HCT116 (cell line): ENCODE measurements around the gene DPH1. TPM values are rescaled to one million over a fixed set of nuclear protein-coding genes. Genes with fewer than 3 reads are reported as not detected.

Experiments used
- ATAC-seq: fragments of 200-7000 bp; cut with Tn5 transposase; 2 replicates; pipeline ENCODE4 v1.9.1; 2020; ENCODE audit warnings: mild to moderate bottlenecking, moderate library complexity
- BruUV-seq: library from RNA; stranded (reverse); fragments of 400-500 nt; replicated peaks from 2 replicates; lab custom pipeline; 2021; lab: Mats Ljungman, UMichigan
- CTCF ChIA-PET: fragments of 300-600 bp; sonication (Branson Sonifier 250); formaldehyde crosslinking; loops from one replicate; lab custom pipeline; 2021; ENCODE audit warnings: antibody characterized with exemption; lab: Charles Lee
- POLR2A ChIA-PET: fragments of 300-600, 350-600 bp; sonication (Branson Sonifier 250); formaldehyde crosslinking; loops from one replicate; lab custom pipeline; 2021; ENCODE audit warnings: antibody characterized with exemption; lab: Charles Lee
- RAD21 ChIA-PET, 2 experiments: fragments of 300-600 bp; sonication (Branson Sonifier 250); formaldehyde crosslinking; loops; one replicate each; lab custom pipeline; 2023; ENCODE audit warnings: low total read pairs in 2 of 2; ENCODE audit not compliant: uncharacterized antibody in 2 of 2, unreplicated experiment in 2 of 2, low non-redundant PET in 1 of 2; lab: Charles Lee
- DNase-seq: peaks from one replicate; pipeline ENCODE4 v3.0.0-alpha.2; 2010; ENCODE audit warnings: low read depth, low spot score
- H2AFZ ChIP-seq: fragments of 200-600 bp; shearing (Covaris generic), sonication (generic); 2 replicates; pipeline ENCODE4 v1.6.1; 2017; ENCODE audit warnings: low read depth, mixed run types, mixed read lengths, antibody characterized with exemption, low read length; ENCODE audit not compliant: poor library complexity, severe bottlenecking
- H3K27ac ChIP-seq: 2 replicates; pipeline ENCODE4 v1.5.1; 2012; ENCODE audit warnings: low read depth, low read length
- H3K27me3 ChIP-seq: fragments of 200-600 bp; sonication (generic); 2 replicates; pipeline ENCODE4 v1.6.1; 2016; ENCODE audit warnings: mixed run types, low read length, mixed read lengths; ENCODE audit not compliant: insufficient read depth
- H3K36me3 ChIP-seq, 2 experiments: fragments of 200-500 bp in 1 of 2; fragments of 200-600 bp in 1 of 2; sonication (Bioruptor generic) in 1 of 2; sonication (generic) in 1 of 2; 2 replicates each; pipeline versions ENCODE4 v1.5.1 to v1.6.1; 2014 to 2016; ENCODE audit warnings: low read length in 2 of 2, inconsistent platforms in 1 of 2, mixed read lengths in 1 of 2, mixed run types in 1 of 2; ENCODE audit not compliant: insufficient read depth in 2 of 2, control insufficient read depth in 1 of 2
- H3K4me1 ChIP-seq, 2 experiments: fragments of 200-600 bp in 1 of 2; sonication (generic) in 1 of 2; 2 replicates each; pipeline versions ENCODE4 v1.5.1 to v1.6.1; 2012 to 2017; ENCODE audit warnings: low read length in 2 of 2, inconsistent platforms in 1 of 2, mild to moderate bottlenecking in 1 of 2, mixed read lengths in 1 of 2, mixed run types in 1 of 2, moderate library complexity in 1 of 2; ENCODE audit not compliant: insufficient read depth in 2 of 2, control insufficient read depth in 1 of 2
- H3K4me2 ChIP-seq: fragments of 200-600 bp; sonication (generic); 2 replicates; pipeline ENCODE4 v1.6.1; 2017; ENCODE audit warnings: mixed run types, low read length, mixed read lengths
- H3K4me3 ChIP-seq, 2 experiments: fragments of 200-600 bp in 1 of 2; sonication (generic) in 1 of 2; replicated peaks in 1 of 2; 2 replicates each; pipeline ENCODE4 v1.5.1; 2011 to 2016; ENCODE audit warnings: low read length in 2 of 2, control low read depth in 1 of 2, low read depth in 1 of 2, mild to moderate bottlenecking in 1 of 2, mixed read lengths in 1 of 2, mixed run types in 1 of 2
- H3K79me2 ChIP-seq: fragments of 200-600 bp; sonication (generic); 2 replicates; pipeline ENCODE4 v1.6.1; 2017; ENCODE audit warnings: mild to moderate bottlenecking, mixed run types, low read length, moderate library complexity, mixed read lengths; ENCODE audit not compliant: insufficient read depth
- H3K9ac ChIP-seq: fragments of 200-600 bp; sonication (generic); 2 replicates; pipeline ENCODE4 v1.6.1; 2016; ENCODE audit warnings: low read length, mixed read lengths
- H3K9me2 ChIP-seq: fragments of 200-600 bp; sonication (generic), shearing (Covaris generic); 2 replicates; pipeline ENCODE4 v1.6.1; 2017; ENCODE audit warnings: mixed run types, mild to moderate bottlenecking, moderate library complexity; ENCODE audit not compliant: insufficient read depth
- H3K9me3 ChIP-seq, 2 experiments: fragments of 200-500 bp in 1 of 2; fragments of 200-600 bp in 1 of 2; sonication (Bioruptor generic) in 1 of 2; sonication (generic) in 1 of 2; 2 replicates each; pipeline ENCODE4 v1.6.1; 2014 to 2017; ENCODE audit warnings: low read length in 2 of 2, mixed read lengths in 2 of 2, inconsistent platforms in 1 of 2, low read depth in 1 of 2, mild to moderate bottlenecking in 1 of 2, mixed run types in 1 of 2, moderate library complexity in 1 of 2; ENCODE audit not compliant: control insufficient read depth in 1 of 2, insufficient read depth in 1 of 2
- H4K20me1 ChIP-seq: fragments of 200-600 bp; sonication (generic), shearing (Covaris generic); 2 replicates; pipeline ENCODE4 v1.6.1; 2017; ENCODE audit warnings: mixed run types, mild to moderate bottlenecking, moderate library complexity; ENCODE audit not compliant: insufficient read depth
- ATF3 ChIP-seq: IDR thresholded peaks from 2 replicates; pipeline ENCODE4 v1.6.1; 2012
- CBX3 ChIP-seq: IDR thresholded peaks from 2 replicates; pipeline ENCODE4 v1.6.1; 2012; ENCODE audit warnings: low read depth
- EGR1 ChIP-seq: IDR thresholded peaks from 2 replicates; pipeline ENCODE4 v1.6.1; 2012; ENCODE audit warnings: low read depth
- ELF1 ChIP-seq: IDR thresholded peaks from 2 replicates; pipeline ENCODE4 v1.6.1; 2012; ENCODE audit warnings: low read depth, borderline replicate concordance
- EZH2phosphoT487 ChIP-seq: fragments of 200-600 bp; IDR thresholded peaks from 2 replicates; pipeline ENCODE4 v1.6.1; 2018; ENCODE audit warnings: antibody characterized with exemption, borderline replicate concordance
- FOSL1 ChIP-seq: IDR thresholded peaks from 2 replicates; pipeline ENCODE4 v1.6.1; 2012; ENCODE audit warnings: low read depth
- JUND ChIP-seq: IDR thresholded peaks from 2 replicates; pipeline ENCODE4 v1.6.1; 2012
- RAD21 ChIP-seq: IDR thresholded peaks from 2 replicates; pipeline ENCODE4 v1.6.1; 2012; ENCODE audit warnings: low read depth, mild to moderate bottlenecking
- SIN3A ChIP-seq: IDR thresholded peaks from 2 replicates; pipeline ENCODE4 v1.6.1; 2012; ENCODE audit warnings: low read depth
- SRF ChIP-seq: IDR thresholded peaks from 2 replicates; pipeline ENCODE4 v1.6.1; 2012; ENCODE audit warnings: low read depth
- ZFX ChIP-seq: fragments of 450-650 bp; IDR thresholded peaks from 2 replicates; pipeline ENCODE4 v1.6.1; 2017
- intact Hi-C: fragments of 100-400 bp; cut with micrococcal nuclease; formaldehyde crosslinking; loops from 2 replicates; pipeline ENCODE4 v1.10.0; 2022
- total RNA-seq: library from RNA; stranded (reverse); gene quantifications from one replicate; pipeline ENCODE4 v1.2.1, GENCODE V29; 2021; ENCODE audit not compliant: unreplicated experiment
- TF ChIP-seq, protein P1 (sequence below): IDR thresholded peaks from 2 replicates; pipeline ENCODE4 v1.6.1; 2012; ENCODE audit warnings: low read depth
- TF ChIP-seq, protein P2 (sequence below): IDR thresholded peaks from 2 replicates; pipeline ENCODE4 v1.6.1; 2011; ENCODE audit warnings: mild to moderate bottlenecking, low read length, moderate library complexity; ENCODE audit not compliant: insufficient replicate concordance; ENCODE audit errors: extremely low read depth

DPH1 gene
- total RNA-seq, 1 experiment from 2014 or later, result 47.2 TPM

DNA sequence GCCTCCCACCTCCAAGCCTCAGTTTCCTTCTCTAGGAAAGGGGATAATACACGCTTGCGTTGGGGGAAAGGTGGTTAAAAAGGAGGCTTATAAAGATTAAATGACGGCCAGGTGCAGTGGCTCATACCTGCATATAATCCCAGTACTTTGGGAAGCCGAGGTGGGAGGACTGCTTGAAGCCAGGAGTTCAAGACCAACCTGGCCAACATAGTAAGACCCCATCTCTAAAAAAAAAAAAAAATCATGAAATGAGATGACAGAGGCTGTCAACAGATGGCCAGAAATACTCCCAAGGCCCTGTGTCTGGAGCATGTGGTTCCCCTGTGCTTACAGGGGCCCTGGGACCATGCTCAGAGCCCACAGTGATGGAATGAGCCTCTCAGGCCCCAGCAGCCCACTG is 35.2 kb upstream of the DPH1 start:
- POLR2A ChIA-PET, result no interaction called here
- no peak for DNase-seq
- Histone ChIP-seq H3K4me2 (no peak overlapping the region), H3K9me3 (no peaks in the 10 kb centered on the region), H3K79me2 (no peaks in the 10 kb centered on the region), H3K9me2 (no peaks in the 10 kb centered on the region), H3K4me3 (no peak overlapping the region), H3K4me1 (peaks cover 8 to 16% of the 10 kb centered on the region in 2 experiments; a peak in 3 of 4 replicates), H3K27me3 (no peaks in the 10 kb centered on the region), H3K36me3 (no peaks in the 10 kb centered on the region), H3K27ac (no peak overlapping the region), H3K9ac (no peak overlapping the region), H2AFZ (no peak overlapping the region)
- no TSS peak for BruUV-seq
- intact Hi-C loops, result no loop called here
- ATAC-seq, result no peak
- RAD21 ChIA-PET, result no interaction called here
- no peak for TF ChIP-seq ELF1
- TF ChIP-seq CBX3, result no peak
- TF ChIP-seq SIN3A, result no peak
- no peak for TF ChIP-seq FOSL1
- no peak for TF ChIP-seq ATF3
- TF ChIP-seq EZH2phosphoT487, result no peak
- no peak for TF ChIP-seq RAD21
- TF ChIP-seq ZFX, result no peak
- TF ChIP-seq JUND, result no peak
- TF ChIP-seq, protein P1, sequence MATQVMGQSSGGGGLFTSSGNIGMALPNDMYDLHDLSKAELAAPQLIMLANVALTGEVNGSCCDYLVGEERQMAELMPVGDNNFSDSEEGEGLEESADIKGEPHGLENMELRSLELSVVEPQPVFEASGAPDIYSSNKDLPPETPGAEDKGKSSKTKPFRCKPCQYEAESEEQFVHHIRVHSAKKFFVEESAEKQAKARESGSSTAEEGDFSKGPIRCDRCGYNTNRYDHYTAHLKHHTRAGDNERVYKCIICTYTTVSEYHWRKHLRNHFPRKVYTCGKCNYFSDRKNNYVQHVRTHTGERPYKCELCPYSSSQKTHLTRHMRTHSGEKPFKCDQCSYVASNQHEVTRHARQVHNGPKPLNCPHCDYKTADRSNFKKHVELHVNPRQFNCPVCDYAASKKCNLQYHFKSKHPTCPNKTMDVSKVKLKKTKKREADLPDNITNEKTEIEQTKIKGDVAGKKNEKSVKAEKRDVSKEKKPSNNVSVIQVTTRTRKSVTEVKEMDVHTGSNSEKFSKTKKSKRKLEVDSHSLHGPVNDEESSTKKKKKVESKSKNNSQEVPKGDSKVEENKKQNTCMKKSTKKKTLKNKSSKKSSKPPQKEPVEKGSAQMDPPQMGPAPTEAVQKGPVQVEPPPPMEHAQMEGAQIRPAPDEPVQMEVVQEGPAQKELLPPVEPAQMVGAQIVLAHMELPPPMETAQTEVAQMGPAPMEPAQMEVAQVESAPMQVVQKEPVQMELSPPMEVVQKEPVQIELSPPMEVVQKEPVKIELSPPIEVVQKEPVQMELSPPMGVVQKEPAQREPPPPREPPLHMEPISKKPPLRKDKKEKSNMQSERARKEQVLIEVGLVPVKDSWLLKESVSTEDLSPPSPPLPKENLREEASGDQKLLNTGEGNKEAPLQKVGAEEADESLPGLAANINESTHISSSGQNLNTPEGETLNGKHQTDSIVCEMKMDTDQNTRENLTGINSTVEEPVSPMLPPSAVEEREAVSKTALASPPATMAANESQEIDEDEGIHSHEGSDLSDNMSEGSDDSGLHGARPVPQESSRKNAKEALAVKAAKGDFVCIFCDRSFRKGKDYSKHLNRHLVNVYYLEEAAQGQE, result no peak
- no peak for TF ChIP-seq SRF
- no peak for TF ChIP-seq EGR1
- TF ChIP-seq, protein P2, sequence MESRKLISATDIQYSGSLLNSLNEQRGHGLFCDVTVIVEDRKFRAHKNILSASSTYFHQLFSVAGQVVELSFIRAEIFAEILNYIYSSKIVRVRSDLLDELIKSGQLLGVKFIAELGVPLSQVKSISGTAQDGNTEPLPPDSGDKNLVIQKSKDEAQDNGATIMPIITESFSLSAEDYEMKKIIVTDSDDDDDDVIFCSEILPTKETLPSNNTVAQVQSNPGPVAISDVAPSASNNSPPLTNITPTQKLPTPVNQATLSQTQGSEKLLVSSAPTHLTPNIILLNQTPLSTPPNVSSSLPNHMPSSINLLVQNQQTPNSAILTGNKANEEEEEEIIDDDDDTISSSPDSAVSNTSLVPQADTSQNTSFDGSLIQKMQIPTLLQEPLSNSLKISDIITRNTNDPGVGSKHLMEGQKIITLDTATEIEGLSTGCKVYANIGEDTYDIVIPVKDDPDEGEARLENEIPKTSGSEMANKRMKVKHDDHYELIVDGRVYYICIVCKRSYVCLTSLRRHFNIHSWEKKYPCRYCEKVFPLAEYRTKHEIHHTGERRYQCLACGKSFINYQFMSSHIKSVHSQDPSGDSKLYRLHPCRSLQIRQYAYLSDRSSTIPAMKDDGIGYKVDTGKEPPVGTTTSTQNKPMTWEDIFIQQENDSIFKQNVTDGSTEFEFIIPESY, result no peak
- TF ChIP-seq, all 23 proteins: peak for 0
- H4K20me1 ChIP-seq, result no peaks in the 10 kb centered on the region
- CTCF ChIA-PET, result no interaction called here
